Erythroblast (primary cell): ENCODE results near the gene C3orf18.

Experiments used
- GATA1 ChIP-seq: IDR thresholded peaks from 2 replicates; pipeline ENCODE4 v1.6.1; 2011; ENCODE audit warnings: low read depth, mild to moderate bottlenecking, control low read depth, low read length, moderate library complexity
- POLR2A ChIP-seq: IDR thresholded peaks from 2 replicates; pipeline ENCODE4 v1.6.1; 2011; ENCODE audit warnings: mild to moderate bottlenecking, low read length

DNA sequence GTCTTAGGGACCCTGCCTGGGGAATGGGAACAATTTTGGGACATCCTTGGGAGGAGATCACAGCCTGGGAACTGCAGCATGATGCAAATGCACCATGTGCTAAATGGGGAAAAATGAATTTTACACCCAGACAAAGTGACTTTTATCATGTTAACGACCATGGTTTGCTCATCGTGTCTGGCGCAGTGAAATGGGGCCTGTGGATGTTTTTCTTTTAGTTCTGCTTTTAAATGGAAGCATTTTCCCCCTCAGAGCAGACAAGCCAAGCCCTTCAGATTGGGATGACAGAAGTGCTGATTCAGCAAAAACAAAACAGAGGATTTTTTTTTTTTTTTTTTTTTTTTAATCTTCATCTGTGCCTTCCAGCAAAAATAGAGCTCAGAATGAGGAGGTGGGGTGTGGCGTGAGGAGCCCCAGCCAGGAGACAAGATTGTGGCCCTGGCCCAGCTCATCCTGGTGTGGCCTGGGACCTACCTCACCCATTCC lies 49.8 kb downstream of the C3orf18 start:
- TF ChIP-seq POLR2A (no peak), GATA1 (no peak)
